HepG2 (cell line): ENCODE measurements around the gene DNM3. TPM values are rescaled to one million over a fixed set of nuclear protein-coding genes. Genes with fewer than 3 reads are reported as not detected.

Source experiments
- ATAC-seq: fragments of 200-7000 bp; cut with Tn5 transposase; 3 replicates; pipeline ENCODE4 v1.9.1; 2020; ENCODE audit warnings: mild to moderate bottlenecking, moderate library complexity
- BruUV-seq: library from RNA; stranded (reverse); fragments of 400-500 nt; replicated peaks from 2 replicates; lab custom pipeline; 2021; lab: Mats Ljungman, UMichigan
- CTCF ChIA-PET: fragments of 300-600 bp; formaldehyde crosslinking; extraction: SDS; loops from one replicate; lab custom pipeline; 2021; ENCODE audit warnings: low total read pairs, inconsistent platforms, low intra/inter-chr PET ratio; lab: Yijun Ruan, JAX
- POLR2A ChIA-PET: fragments of 350-600 bp; sonication (Branson Sonifier 250); formaldehyde crosslinking; loops from one replicate; lab custom pipeline; 2020; ENCODE audit warnings: antibody characterized with exemption, inconsistent platforms; lab: Yijun Ruan, JAX
- DNase-seq: peaks from one replicate; pipeline ENCODE4 v3.0.0-alpha.2; 2015; ENCODE audit warnings: low spot score
- FAIRE-seq: peaks from 3 replicates; lab custom pipeline; 2011; peaks lifted over from hg19 to GRCh38; lab: Jason Lieb, UNC
- H2AFZ ChIP-seq: one replicate; pipeline ENCODE4 v1.6.1; 2011; ENCODE audit warnings: low read length, inconsistent platforms
- H3K27ac ChIP-seq: fragments of 300-600 bp; 3 replicates; pipeline ENCODE4 v1.8.0; 2011; ENCODE audit warnings: mixed run types, mild to moderate bottlenecking, mixed read lengths, low read length, inconsistent platforms; ENCODE audit not compliant: insufficient read depth; ENCODE audit errors: extremely low read length
- H3K27me3 ChIP-seq, 2 experiments: fragments of 200-600 bp in 1 of 2; 2 replicates in 1 of 2; 3 replicates in 1 of 2; pipeline versions ENCODE4 v1.6.0 to v1.8.0; 2011; ENCODE audit warnings: low read length in 2 of 2, mild to moderate bottlenecking in 2 of 2, moderate library complexity in 2 of 2, inconsistent platforms in 1 of 2; ENCODE audit not compliant: insufficient read depth in 2 of 2, control insufficient read depth in 1 of 2
- H3K36me3 ChIP-seq, 2 experiments: fragments of 200-600 bp in 1 of 2; replicated peaks in 1 of 2; 2 replicates in 1 of 2; 3 replicates in 1 of 2; pipeline versions ENCODE4 v1.5.1 to v1.8.0; 2011; ENCODE audit warnings: low read length in 2 of 2, inconsistent platforms in 1 of 2; ENCODE audit not compliant: insufficient read depth in 2 of 2, control insufficient read depth in 1 of 2
- H3K4me1 ChIP-seq: 2 replicates; pipeline ENCODE4 v1.5.1; 2012; ENCODE audit warnings: low read length, inconsistent platforms; ENCODE audit not compliant: insufficient read depth
- H3K4me2 ChIP-seq: 2 replicates; pipeline ENCODE4 v1.6.0; 2011; ENCODE audit warnings: low read depth, low read length, inconsistent platforms
- H3K4me3 ChIP-seq, 3 experiments: fragments of 200-600 bp in 1 of 3; sonication (generic), shearing (Covaris generic) in 1 of 3; replicated peaks in 1 of 3; 2 replicates each; pipeline ENCODE4 v1.5.1; 2011 to 2016; ENCODE audit warnings: low read length in 3 of 3, inconsistent platforms in 2 of 3, low read depth in 2 of 3, mild to moderate bottlenecking in 2 of 3, control low read depth in 1 of 3, mixed read lengths in 1 of 3; ENCODE audit not compliant: insufficient read depth in 1 of 3
- H3K79me2 ChIP-seq: one replicate; pipeline ENCODE4 v1.6.1; 2011; ENCODE audit warnings: low read length, inconsistent platforms; ENCODE audit not compliant: insufficient read depth
- H3K9ac ChIP-seq: 2 replicates; pipeline ENCODE4 v1.6.0; 2011; ENCODE audit warnings: mild to moderate bottlenecking, low read depth, low read length, inconsistent platforms; ENCODE audit not compliant: insufficient read depth
- H3K9me3 ChIP-seq: 2 replicates; pipeline ENCODE4 v1.5.1; 2012; ENCODE audit warnings: mild to moderate bottlenecking, low read length
- H4K20me1 ChIP-seq: 2 replicates; pipeline ENCODE4 v1.6.0; 2011; ENCODE audit warnings: inconsistent platforms, mild to moderate bottlenecking, low read length, moderate library complexity; ENCODE audit not compliant: insufficient read depth
- MAFK ChIP-seq, 2 experiments: IDR thresholded peaks in 1 of 2; conservative IDR thresholded peaks in 1 of 2; 2 replicates each; pipeline ENCODE4 v1.6.1; 2011; ENCODE audit warnings: improper control_type of control experiment in 2 of 2, low read length in 2 of 2
- PCBP1 ChIP-seq: fragments of 200-400 bp; formaldehyde crosslinking; IDR thresholded peaks from 2 replicates; pipeline ENCODE4 v1.6.1; 2017; ENCODE audit warnings: mild to moderate bottlenecking, low read depth, low read length, borderline replicate concordance
- WGBS: methylation state at CpG from one replicate; pipeline ENCODE4 v1.1.6; 2017; ENCODE audit warnings: low lambda C conversion rate; 5-methylcytosine and 5-hydroxymethylcytosine counted together
- in situ Hi-C: cut with HindIII; loops from 2 replicates; pipeline ENCODE4 v1.10.0; 2017; ENCODE audit warnings: low pct_unique_long_range_greater_than_20kb; ENCODE audit not compliant: extremely low pct_ligation_motif_present
- intact Hi-C: fragments of 100-400 bp; cut with micrococcal nuclease; formaldehyde crosslinking; loops from one replicate; pipeline ENCODE4 v1.10.0; 2022; ENCODE audit not compliant: unreplicated experiment
- polyA plus RNA-seq, 8 experiments: library from polyadenylated mRNA; depleted of rRNA in 3 of 8; stranded (reverse) in 7 of 8; unstranded in 1 of 8; fragments of >200 nt; fragmentation: Illumina TruSeq in 4 of 8; extraction: Trizol in 4 of 8; gene quantifications; 2 replicates each; pipeline versions ENCODE4 v1.2.1 to v1.2.3, GENCODE V29; 2011 to 2016; ENCODE audit warnings: low read depth in 4 of 8, missing spikeins in 1 of 8, mixed read lengths in 1 of 8; ENCODE audit not compliant: insufficient read depth in 1 of 8
- total RNA-seq, 5 experiments: library from RNA; depleted of rRNA; stranded (reverse); fragments of >200 nt; fragmentation: Illumina TruSeq; extraction: Trizol; gene quantifications; 2 replicates each; pipeline ENCODE4 v1.2.3, GENCODE V29; 2016; ENCODE audit warnings: low read depth in 1 of 5
- TF ChIP-seq, protein P1 (sequence below): sonication (generic); formaldehyde crosslinking; IDR thresholded peaks from 2 replicates; pipeline ENCODE4 v1.5.0; 2020; ENCODE audit warnings: missing genetic modification reagents
- TF ChIP-seq, protein P2 (sequence below), 2 experiments: fragments of 450-650 bp in 1 of 2; sonication (generic) in 1 of 2; formaldehyde crosslinking in 1 of 2; IDR thresholded peaks; 2 replicates each; pipeline versions ENCODE4 v1.6.1 to v1.8.0; 2016 to 2022; ENCODE audit warnings: antibody characterized with exemption in 1 of 2, mild to moderate bottlenecking in 1 of 2, missing genetic modification reagents in 1 of 2

DNM3 gene
- total and polyA plus RNA-seq, 2 of the 13 experiments (the other 11 are each of a cell fraction or from before 2014, with no cell fraction given), result 0.05 TPM; not detected in 1

DNA sequence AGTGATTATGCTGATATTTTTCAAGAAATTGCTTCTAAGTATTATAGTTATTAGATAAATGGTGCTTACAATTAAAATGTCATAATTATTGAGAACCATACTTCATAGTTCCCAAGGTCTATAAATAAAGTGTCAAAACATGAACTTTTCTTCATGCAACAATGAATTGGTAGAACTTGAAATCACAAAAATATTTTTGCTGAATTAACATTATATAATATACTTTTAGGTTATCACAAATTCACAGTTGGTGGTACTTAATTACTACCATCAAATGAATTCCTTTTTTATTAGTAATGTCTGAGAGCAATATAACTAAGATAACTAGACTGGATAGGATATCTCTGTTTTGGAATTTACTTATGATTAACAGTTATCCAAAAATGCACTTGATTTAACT, 4.7 kb downstream of the DNM3 start:
- Histone ChIP-seq H3K27ac (no peak overlapping the region), H3K4me2 (no peak overlapping the region), H2AFZ (no peak overlapping the region), H3K27me3 (0 out of 5 replicates have a peak, but pooled peaks cover 0 to 5% of the 10 kb centered on the region in 2 experiments), H4K20me1 (no peaks in the 10 kb centered on the region), H3K4me3 (no peak overlapping the region), H3K36me3 (no peaks in the 10 kb centered on the region), H3K9me3 (no peaks in the 10 kb centered on the region), H3K9ac (no peak overlapping the region), H3K79me2 (no peaks in the 10 kb centered on the region), H3K4me1 (peaks cover under 1% of the 10 kb centered on the region; the same call in 1 of the 2 replicates)
- peak; percentile 14 to 32; a peak in 2 of 4 replicates for TF ChIP-seq MAFK (conservative IDR thresholded peaks at IDR 0.05 in 1 of 2, IDR thresholded peaks at IDR 0.05 in 1 of 2; ENCODE audit: low read length in 2 of 2)
- TF ChIP-seq, protein P1, sequence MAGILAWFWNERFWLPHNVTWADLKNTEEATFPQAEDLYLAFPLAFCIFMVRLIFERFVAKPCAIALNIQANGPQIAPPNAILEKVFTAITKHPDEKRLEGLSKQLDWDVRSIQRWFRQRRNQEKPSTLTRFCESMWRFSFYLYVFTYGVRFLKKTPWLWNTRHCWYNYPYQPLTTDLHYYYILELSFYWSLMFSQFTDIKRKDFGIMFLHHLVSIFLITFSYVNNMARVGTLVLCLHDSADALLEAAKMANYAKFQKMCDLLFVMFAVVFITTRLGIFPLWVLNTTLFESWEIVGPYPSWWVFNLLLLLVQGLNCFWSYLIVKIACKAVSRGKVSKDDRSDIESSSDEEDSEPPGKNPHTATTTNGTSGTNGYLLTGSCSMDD (CRISPR knock-in tag), result no peak
- DNase-seq (no peak), FAIRE-seq (no peak), ATAC-seq (no peak)
- CTCF ChIA-PET, result no interaction called here
- no TSS peak for BruUV-seq
- intact Hi-C loops, result no loop called here
- in situ Hi-C loops, result no loop called here
- POLR2A ChIA-PET, result no interaction called here

DNA sequence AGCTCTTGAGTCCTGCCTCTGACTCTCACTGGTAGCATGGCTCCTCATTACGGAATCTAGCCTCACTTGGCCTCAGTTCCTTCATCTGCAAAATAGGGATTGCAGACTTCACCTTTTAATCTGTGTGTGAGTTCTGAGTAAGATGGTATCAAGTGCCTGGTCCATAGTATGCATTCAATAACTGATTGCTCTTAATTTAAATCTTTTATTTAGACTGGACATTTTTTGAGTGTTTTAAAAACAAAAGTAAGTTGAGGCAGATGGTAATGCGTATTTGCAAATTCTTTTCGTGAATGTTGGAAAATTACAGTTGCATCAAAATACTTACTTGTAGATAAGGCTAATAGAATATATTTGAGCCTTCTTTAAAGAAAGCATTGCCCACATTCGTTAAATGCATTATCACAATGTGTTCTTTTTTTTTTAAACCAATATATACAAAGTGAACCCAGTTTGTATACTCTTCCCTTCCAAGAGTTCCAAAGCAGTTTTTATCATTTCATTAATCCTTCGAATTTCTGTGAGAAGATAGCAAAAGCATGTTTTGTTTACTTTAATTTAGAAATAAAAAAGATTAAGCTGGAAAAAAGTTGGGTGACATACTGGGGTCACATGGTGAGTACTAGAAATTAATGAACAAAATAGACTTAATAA, 8.1 kb downstream of the DNM3 start:
- peaks cover 6% of the 10 kb centered on the region for H3K4me1 ChIP-seq
- H3K9ac ChIP-seq, result no peak overlapping the region
- H4K20me1 ChIP-seq, result no peaks in the 10 kb centered on the region
- no TSS peak for BruUV-seq
- H2AFZ ChIP-seq, result no peak overlapping the region
- intact Hi-C loops (no loop called here), in situ Hi-C loops (no loop called here)
- H3K79me2 ChIP-seq, result no peaks in the 10 kb centered on the region
- no peaks in the 10 kb centered on the region for H3K27me3 ChIP-seq
- no peak overlapping the region for H3K4me3 ChIP-seq
- POLR2A ChIA-PET, result no interaction called here
- CTCF ChIA-PET, result no interaction called here
- no peak overlapping the region for H3K4me2 ChIP-seq
- WGBS, result 4% methylated on average over 5 of the region's 5 CpGs
- ATAC-seq, result no peak
- H3K9me3 ChIP-seq, result no peaks in the 10 kb centered on the region
- FAIRE-seq, result no peak
- no peaks in the 10 kb centered on the region for H3K36me3 ChIP-seq
- no peak overlapping the region for H3K27ac ChIP-seq
- DNase-seq, result no peak
- TF ChIP-seq, protein P2, sequence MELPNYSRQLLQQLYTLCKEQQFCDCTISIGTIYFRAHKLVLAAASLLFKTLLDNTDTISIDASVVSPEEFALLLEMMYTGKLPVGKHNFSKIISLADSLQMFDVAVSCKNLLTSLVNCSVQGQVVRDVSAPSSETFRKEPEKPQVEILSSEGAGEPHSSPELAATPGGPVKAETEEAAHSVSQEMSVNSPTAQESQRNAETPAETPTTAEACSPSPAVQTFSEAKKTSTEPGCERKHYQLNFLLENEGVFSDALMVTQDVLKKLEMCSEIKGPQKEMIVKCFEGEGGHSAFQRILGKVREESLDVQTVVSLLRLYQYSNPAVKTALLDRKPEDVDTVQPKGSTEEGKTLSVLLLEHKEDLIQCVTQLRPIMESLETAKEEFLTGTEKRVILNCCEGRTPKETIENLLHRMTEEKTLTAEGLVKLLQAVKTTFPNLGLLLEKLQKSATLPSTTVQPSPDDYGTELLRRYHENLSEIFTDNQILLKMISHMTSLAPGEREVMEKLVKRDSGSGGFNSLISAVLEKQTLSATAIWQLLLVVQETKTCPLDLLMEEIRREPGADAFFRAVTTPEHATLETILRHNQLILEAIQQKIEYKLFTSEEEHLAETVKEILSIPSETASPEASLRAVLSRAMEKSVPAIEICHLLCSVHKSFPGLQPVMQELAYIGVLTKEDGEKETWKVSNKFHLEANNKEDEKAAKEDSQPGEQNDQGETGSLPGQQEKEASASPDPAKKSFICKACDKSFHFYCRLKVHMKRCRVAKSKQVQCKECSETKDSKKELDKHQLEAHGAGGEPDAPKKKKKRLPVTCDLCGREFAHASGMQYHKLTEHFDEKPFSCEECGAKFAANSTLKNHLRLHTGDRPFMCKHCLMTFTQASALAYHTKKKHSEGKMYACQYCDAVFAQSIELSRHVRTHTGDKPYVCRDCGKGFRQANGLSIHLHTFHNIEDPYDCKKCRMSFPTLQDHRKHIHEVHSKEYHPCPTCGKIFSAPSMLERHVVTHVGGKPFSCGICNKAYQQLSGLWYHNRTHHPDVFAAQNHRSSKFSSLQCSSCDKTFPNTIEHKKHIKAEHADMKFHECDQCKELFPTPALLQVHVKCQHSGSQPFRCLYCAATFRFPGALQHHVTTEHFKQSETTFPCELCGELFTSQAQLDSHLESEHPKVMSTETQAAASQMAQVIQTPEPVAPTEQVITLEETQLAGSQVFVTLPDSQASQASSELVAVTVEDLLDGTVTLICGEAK (IDR thresholded peaks at IDR 0.05), result no peak
- TF ChIP-seq, protein P2 (CRISPR knock-in tag; IDR thresholded peaks at IDR 0.05), result no peak
- TF ChIP-seq PCBP1, result no peak
